Fibroblast of the aortic adventitia (primary cell): Measurements from ENCODE around the gene PPP1R3C. TPM values are rescaled to one million over a fixed set of nuclear protein-coding genes. Genes with fewer than 3 reads are reported as not detected.
A peak's percentile ranks its signal among the peaks of the same experiment; 100 is the strongest.

ENCODE experiments used
- DNase-seq: peaks from one replicate; pipeline ENCODE4 v3.0.0-alpha.2; 2010; ENCODE audit warnings: low read depth
- H3K4me3 ChIP-seq: 2 replicates; pipeline ENCODE4 v1.5.1; 2011; ENCODE audit warnings: low read depth, mild to moderate bottlenecking, control low read depth, low read length, moderate library complexity
- CTCF ChIP-seq: IDR thresholded peaks from 2 replicates; pipeline ENCODE4 v1.5.1; 2011; ENCODE audit warnings: mild to moderate bottlenecking, low read length, control low read depth, inconsistent platforms; ENCODE audit not compliant: insufficient read depth
- total RNA-seq: library from RNA; depleted of rRNA; stranded (reverse); fragments of >200 nt; gene quantifications from 2 replicates; pipeline ENCODE4 v1.2.3, GENCODE V29; 2012; ENCODE audit warnings: low replicate concordance

The PPP1R3C gene
- total RNA-seq, 1 donor = 41.1 TPM

GRCh38 chr10:91668913-91669312 lies 36.0 kb upstream of the PPP1R3C start:
- no peak for TF ChIP-seq CTCF
- no peak for DNase-seq
- H3K4me3 ChIP-seq = no peak overlapping the region

- peak; percentile 17 for DNase-seq
- no peak overlapping the region for H3K4me3 ChIP-seq
- TF ChIP-seq CTCF = no peak
Measured at GRCh38 chr10:91665842-91666241, 33.0 kb upstream of the PPP1R3C start.

GRCh38 chr10:91664426-91664825 lies 31.6 kb upstream of the PPP1R3C start:
- no peak overlapping the region for H3K4me3 ChIP-seq
- TF ChIP-seq CTCF = no peak
- no peak for DNase-seq

GRCh38 chr10:91662993-91663392 lies 30.1 kb upstream of the PPP1R3C start:
- TF ChIP-seq CTCF = no peak
- no peak overlapping the region for H3K4me3 ChIP-seq
- no peak for DNase-seq

GRCh38 chr10:91653219-91653870 lies 20.5 kb upstream of the PPP1R3C start:
- peak; percentile 90 for DNase-seq

GRCh38 chr10:91652364-91652763 lies 19.5 kb upstream of the PPP1R3C start:
- H3K4me3 ChIP-seq = no peak overlapping the region
- TF ChIP-seq CTCF = no peak
- peak; percentile 87 for DNase-seq

More at GRCh38 chr10:91653219-91653870, 20.5 kb upstream of the PPP1R3C start:
- no peak for TF ChIP-seq CTCF
- no peak overlapping the region for H3K4me3 ChIP-seq

GRCh38 chr10:91643700-91644099 lies 10.8 kb upstream of the PPP1R3C start:
- no peak overlapping the region for H3K4me3 ChIP-seq
- DNase-seq = no peak

More at GRCh38 chr10:91643700-91644099, 10.8 kb upstream of the PPP1R3C start:
- peak; percentile 37 for TF ChIP-seq CTCF
